Karpas-422 (cell line): Measurements from ENCODE around the gene GABBR1. TPM values are rescaled to one million over a fixed set of nuclear protein-coding genes. Genes with fewer than 3 reads are reported as not detected.

Source experiments
- DNase-seq: peaks from one replicate; pipeline ENCODE4 v3.0.0-alpha.2; 2015
- H2AFZ ChIP-seq: fragments of 200-600 bp; sonication (generic); 2 replicates; pipeline ENCODE4 v1.6.1; 2014; ENCODE audit warnings: antibody characterized with exemption, low read length, mixed read lengths
- H3K27ac ChIP-seq: fragments of 200-600 bp; sonication (generic); 2 replicates; pipeline ENCODE4 v1.5.1; 2014; ENCODE audit warnings: mild to moderate bottlenecking, low read length, moderate library complexity
- H3K27me3 ChIP-seq: fragments of 200-600 bp; sonication (generic); 2 replicates; pipeline ENCODE4 v1.6.1; 2014; ENCODE audit warnings: low read length, mixed read lengths
- H3K36me3 ChIP-seq: fragments of 200-600 bp; sonication (generic); 2 replicates; pipeline ENCODE4 v1.6.1; 2014; ENCODE audit warnings: low read length, mixed read lengths; ENCODE audit not compliant: insufficient read depth
- H3K4me1 ChIP-seq: fragments of 200-600 bp; sonication (generic); 2 replicates; pipeline ENCODE4 v1.6.1; 2014; ENCODE audit warnings: mild to moderate bottlenecking, low read length, mixed read lengths
- H3K4me2 ChIP-seq: fragments of 200-600 bp; sonication (generic); 2 replicates; pipeline ENCODE4 v1.6.1; 2014; ENCODE audit warnings: low read length, low read depth, mild to moderate bottlenecking; ENCODE audit not compliant: poor library complexity, severe bottlenecking
- H3K4me3 ChIP-seq: fragments of 200-600 bp; sonication (generic); 2 replicates; pipeline ENCODE4 v1.5.1; 2014; ENCODE audit warnings: mild to moderate bottlenecking, antibody characterized with exemption, low read length, mixed read lengths
- H3K79me2 ChIP-seq: fragments of 200-600 bp; sonication (generic); 2 replicates; pipeline ENCODE4 v1.6.1; 2014; ENCODE audit warnings: mild to moderate bottlenecking, low read length, mixed read lengths
- H3K9ac ChIP-seq: fragments of 200-600 bp; sonication (generic); 2 replicates; pipeline ENCODE4 v1.6.0; 2014; ENCODE audit warnings: low read length
- H3K9me2 ChIP-seq: fragments of 200-600 bp; sonication (generic), shearing (Covaris generic); replicated peaks from 2 replicates; pipeline ENCODE4 v1.6.0; 2014; ENCODE audit warnings: mild to moderate bottlenecking, low read length, moderate library complexity; ENCODE audit not compliant: insufficient read depth
- H3K9me3 ChIP-seq: fragments of 300-700, 200-600 bp; sonication (generic); 2 replicates; pipeline ENCODE4 v1.6.1; 2014; ENCODE audit warnings: low read length, mixed read lengths
- H4K20me1 ChIP-seq: fragments of 200-600 bp; sonication (generic); 2 replicates; pipeline ENCODE4 v1.6.1; 2014; ENCODE audit warnings: mild to moderate bottlenecking, antibody characterized with exemption, low read length, low read depth; ENCODE audit not compliant: insufficient read depth
- total RNA-seq: library from RNA; depleted of rRNA; stranded (reverse); fragments of >200 nt; shearing (Covaris generic); gene quantifications from 2 replicates; pipeline ENCODE4 v1.2.3, GENCODE V29; 2014; ENCODE audit warnings: low replicate concordance

Gene GABBR1
- total RNA-seq, 1 experiment from 2014 or later: 10.5 TPM

GRCh38 chr6:29589423-29590048, 43.4 kb downstream of the GABBR1 start:
- peak; percentile 82 for DNase-seq
- H3K27ac ChIP-seq: no peak overlapping the region

DNA sequence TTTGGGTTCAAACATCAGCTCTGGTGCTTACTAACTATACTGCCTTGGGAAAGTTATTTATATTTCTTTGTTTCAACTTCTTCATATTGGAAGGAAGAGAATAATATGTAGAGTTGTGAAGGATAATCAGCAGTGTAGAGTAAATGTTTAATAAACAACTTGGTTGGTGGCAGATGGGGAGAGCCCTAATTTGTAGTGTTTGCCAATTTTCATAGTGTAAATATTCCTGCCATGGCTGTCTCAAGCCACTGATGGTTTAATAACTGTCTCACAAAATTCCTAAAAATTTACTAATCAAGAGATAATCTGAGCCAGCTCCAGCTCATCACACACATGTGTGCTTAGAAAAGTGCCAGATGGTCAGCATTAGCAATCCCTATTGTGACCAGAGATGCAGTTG, 48.2 kb downstream of the GABBR1 start, which contains the start of gene OR2H2:
Gene OR2H2 (plus strand): TSS at position 301 of the 400 bp plus-strand sequence. CDS start 2,824 bp downstream, outside the sequence.
- H3K27me3 ChIP-seq: no peaks in the 10 kb centered on the region
- H3K4me1 ChIP-seq: no peaks in the 10 kb centered on the region
- no peak for DNase-seq
- H3K79me2 ChIP-seq: no peaks in the 10 kb centered on the region
- H3K4me2 ChIP-seq: no peak within 1 kb of the TSS
- no peak within 1 kb of the TSS for H3K27ac ChIP-seq
- H2AFZ ChIP-seq: no peak within 1 kb of the TSS
- no peaks in the 10 kb centered on the region for H3K9me3 ChIP-seq
- no peaks in the 10 kb centered on the region for H3K9me2 ChIP-seq
- H4K20me1 ChIP-seq: no peaks in the 10 kb centered on the region
- H3K36me3 ChIP-seq: no peaks in the 10 kb centered on the region
- no peak within 1 kb of the TSS for H3K9ac ChIP-seq
- H3K4me3 ChIP-seq: no peak within 1 kb of the TSS

More at GRCh38 chr6:29589423-29590048, 43.4 kb downstream of the GABBR1 start:
- Histone ChIP-seq H3K79me2 (no peaks in the 10 kb centered on the region), H3K4me3 (no peak overlapping the region), H3K9me3 (no peaks in the 10 kb centered on the region), H3K9ac (no peak overlapping the region), H3K36me3 (no peaks in the 10 kb centered on the region), H3K27me3 (no peaks in the 10 kb centered on the region), H3K9me2 (no peaks in the 10 kb centered on the region), H3K4me1 (no peaks in the 10 kb centered on the region), H2AFZ (no peak overlapping the region), H3K4me2 (no peak overlapping the region), H4K20me1 (no peaks in the 10 kb centered on the region)

- no peaks in the 10 kb centered on the region for H3K4me1 ChIP-seq
- H3K27ac ChIP-seq: no peak overlapping the region
- H2AFZ ChIP-seq: no peak overlapping the region
- no peak overlapping the region for H3K4me3 ChIP-seq
- H3K36me3 ChIP-seq: no peaks in the 10 kb centered on the region
- no peak for DNase-seq
- H3K9ac ChIP-seq: no peak overlapping the region
- no peaks in the 10 kb centered on the region for H3K9me2 ChIP-seq
- H4K20me1 ChIP-seq: no peaks in the 10 kb centered on the region
- H3K79me2 ChIP-seq: no peaks in the 10 kb centered on the region
- no peak overlapping the region for H3K4me2 ChIP-seq
- no peaks in the 10 kb centered on the region for H3K27me3 ChIP-seq
- H3K9me3 ChIP-seq: no peaks in the 10 kb centered on the region
Observed at GRCh38 chr6:29577544-29577943, 55.4 kb downstream of the GABBR1 start.

- Histone ChIP-seq H3K36me3 (no peaks in the 10 kb centered on the region), H3K27me3 (no peaks in the 10 kb centered on the region), H3K27ac (no peak overlapping the region), H2AFZ (no peak overlapping the region), H3K79me2 (no peaks in the 10 kb centered on the region), H3K4me3 (no peak overlapping the region), H3K9me3 (no peaks in the 10 kb centered on the region), H4K20me1 (no peaks in the 10 kb centered on the region), H3K9me2 (no peaks in the 10 kb centered on the region), H3K4me1 (no peaks in the 10 kb centered on the region), H3K9ac (no peak overlapping the region), H3K4me2 (no peak overlapping the region)
- no peak for DNase-seq
Observed at GRCh38 chr6:29576056-29576455, 56.9 kb downstream of the GABBR1 start.

DNA sequence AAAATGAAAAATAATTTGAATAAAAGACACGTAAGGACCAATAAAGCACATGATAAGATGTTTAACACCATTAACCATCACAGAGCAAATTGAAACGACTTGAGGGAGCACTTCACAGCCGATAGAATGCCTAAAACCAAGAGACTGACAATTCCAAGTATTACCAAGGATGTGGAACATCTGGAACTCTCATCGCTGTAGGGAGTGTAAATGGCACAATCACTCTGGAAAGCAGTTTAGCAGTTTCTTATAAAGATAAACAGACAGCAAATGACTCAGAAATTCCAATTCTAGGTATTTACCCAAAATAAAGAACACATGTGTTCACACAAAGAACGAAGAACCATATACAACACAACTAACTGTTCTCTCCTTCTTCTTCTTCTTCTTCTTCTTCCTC, 65.0 kb downstream of the GABBR1 start:
- Histone ChIP-seq H3K9ac (no peak overlapping the region), H3K79me2 (no peaks in the 10 kb centered on the region), H3K9me2 (no peaks in the 10 kb centered on the region), H3K27me3 (no peaks in the 10 kb centered on the region), H2AFZ (no peak overlapping the region), H4K20me1 (no peaks in the 10 kb centered on the region), H3K4me1 (no peaks in the 10 kb centered on the region), H3K27ac (no peak overlapping the region), H3K4me2 (no peak overlapping the region), H3K36me3 (no peaks in the 10 kb centered on the region), H3K9me3 (no peaks in the 10 kb centered on the region), H3K4me3 (no peak overlapping the region)
- DNase-seq: no peak

DNA sequence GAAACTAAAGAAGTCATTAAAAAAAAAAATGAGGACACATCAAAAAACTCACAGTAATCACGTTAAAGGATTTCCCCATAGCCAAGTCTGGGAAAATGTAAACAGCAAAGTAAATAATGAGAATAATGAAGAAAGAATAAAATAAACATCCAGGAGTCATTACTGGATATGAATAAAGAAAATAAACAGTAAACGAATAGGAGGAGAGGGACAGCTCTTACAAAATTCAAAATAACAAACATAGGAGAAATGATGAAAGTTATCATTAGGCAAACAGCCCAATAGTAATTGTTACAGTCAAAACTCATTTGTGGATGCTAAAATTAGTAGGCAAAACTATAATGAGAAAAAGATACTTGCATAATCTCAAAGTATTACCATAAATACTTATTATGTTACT, 65.4 kb downstream of the GABBR1 start:
- Histone ChIP-seq H3K79me2 (no peaks in the 10 kb centered on the region), H3K9me3 (no peaks in the 10 kb centered on the region), H3K4me3 (no peak overlapping the region), H3K9ac (no peak overlapping the region), H2AFZ (no peak overlapping the region), H3K27ac (no peak overlapping the region), H3K4me2 (no peak overlapping the region), H3K9me2 (no peaks in the 10 kb centered on the region), H4K20me1 (no peaks in the 10 kb centered on the region), H3K4me1 (no peaks in the 10 kb centered on the region), H3K36me3 (no peaks in the 10 kb centered on the region), H3K27me3 (no peaks in the 10 kb centered on the region)
- no peak for DNase-seq

GRCh38 chr6:29566856-29567255, 66.1 kb downstream of the GABBR1 start:
- peak; percentile 5 for DNase-seq
- Histone ChIP-seq H3K4me1 (no peaks in the 10 kb centered on the region), H3K27ac (no peak overlapping the region), H3K27me3 (no peaks in the 10 kb centered on the region), H3K4me2 (no peak overlapping the region), H3K4me3 (no peak overlapping the region), H3K9me2 (no peaks in the 10 kb centered on the region), H4K20me1 (no peaks in the 10 kb centered on the region), H3K79me2 (no peaks in the 10 kb centered on the region), H2AFZ (no peak overlapping the region), H3K9ac (no peak overlapping the region), H3K36me3 (no peaks in the 10 kb centered on the region), H3K9me3 (no peaks in the 10 kb centered on the region)

DNA sequence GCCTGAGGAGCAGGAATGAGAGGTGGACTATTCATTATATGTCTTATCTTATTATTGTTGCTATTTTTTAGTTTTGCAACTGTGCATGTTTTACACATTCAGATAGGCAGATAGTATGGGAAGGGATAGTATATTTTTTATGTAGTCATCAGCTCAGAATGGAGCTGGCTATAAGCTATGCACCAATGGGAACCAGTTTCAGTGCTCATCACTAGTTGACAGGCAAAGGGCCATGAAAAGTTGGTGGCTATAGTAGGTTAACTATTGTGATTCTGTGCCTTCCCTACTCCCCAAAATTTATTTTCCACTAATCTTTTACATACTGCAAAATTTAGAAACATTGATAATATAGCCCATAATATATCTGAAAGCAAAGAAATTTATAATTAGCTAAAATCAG, 68.1 kb downstream of the GABBR1 start:
- no peaks in the 10 kb centered on the region for H4K20me1 ChIP-seq
- peak; percentile 39 for DNase-seq
- H3K36me3 ChIP-seq: no peaks in the 10 kb centered on the region
- H3K27me3 ChIP-seq: no peaks in the 10 kb centered on the region
- no peaks in the 10 kb centered on the region for H3K79me2 ChIP-seq
- H3K4me1 ChIP-seq: no peaks in the 10 kb centered on the region
- no peak overlapping the region for H3K4me2 ChIP-seq
- no peak overlapping the region for H3K9ac ChIP-seq
- H3K9me3 ChIP-seq: no peaks in the 10 kb centered on the region
- H2AFZ ChIP-seq: no peak overlapping the region
- H3K4me3 ChIP-seq: no peak overlapping the region
- H3K9me2 ChIP-seq: no peaks in the 10 kb centered on the region
- no peak overlapping the region for H3K27ac ChIP-seq
